Measurements from ENCODE around the gene SLC30A10.
"Not testable (repeated sequence)": the region's sequence is repeated elsewhere in the genome, so short reads cannot be mapped to it uniquely, and the experiment has no call there.

DNA sequence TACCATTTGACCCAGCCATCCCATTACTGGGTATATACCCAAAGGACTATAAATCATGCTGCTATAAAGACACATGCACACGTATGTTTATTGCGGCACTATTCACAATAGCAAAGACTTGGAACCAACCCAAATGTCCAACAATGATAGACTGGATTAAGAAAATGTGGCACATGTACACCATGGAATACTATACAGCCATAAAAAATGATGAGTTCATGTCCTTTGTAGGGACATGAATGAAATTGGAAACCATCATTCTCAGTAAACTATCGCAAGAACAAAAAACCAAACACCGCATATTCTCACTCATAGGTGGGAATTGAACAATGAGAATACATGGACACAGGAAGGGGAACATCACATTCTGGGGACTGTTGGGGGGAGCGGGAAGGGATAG is 20.9 kb upstream of the SLC30A10 start:
- not testable (repeated sequence) for TF ChIP-seq POLR2AphosphoS5, EP300, POLR2A (IDR thresholded peaks at IDR 0.05)
- TF ChIP-seq, protein P1, sequence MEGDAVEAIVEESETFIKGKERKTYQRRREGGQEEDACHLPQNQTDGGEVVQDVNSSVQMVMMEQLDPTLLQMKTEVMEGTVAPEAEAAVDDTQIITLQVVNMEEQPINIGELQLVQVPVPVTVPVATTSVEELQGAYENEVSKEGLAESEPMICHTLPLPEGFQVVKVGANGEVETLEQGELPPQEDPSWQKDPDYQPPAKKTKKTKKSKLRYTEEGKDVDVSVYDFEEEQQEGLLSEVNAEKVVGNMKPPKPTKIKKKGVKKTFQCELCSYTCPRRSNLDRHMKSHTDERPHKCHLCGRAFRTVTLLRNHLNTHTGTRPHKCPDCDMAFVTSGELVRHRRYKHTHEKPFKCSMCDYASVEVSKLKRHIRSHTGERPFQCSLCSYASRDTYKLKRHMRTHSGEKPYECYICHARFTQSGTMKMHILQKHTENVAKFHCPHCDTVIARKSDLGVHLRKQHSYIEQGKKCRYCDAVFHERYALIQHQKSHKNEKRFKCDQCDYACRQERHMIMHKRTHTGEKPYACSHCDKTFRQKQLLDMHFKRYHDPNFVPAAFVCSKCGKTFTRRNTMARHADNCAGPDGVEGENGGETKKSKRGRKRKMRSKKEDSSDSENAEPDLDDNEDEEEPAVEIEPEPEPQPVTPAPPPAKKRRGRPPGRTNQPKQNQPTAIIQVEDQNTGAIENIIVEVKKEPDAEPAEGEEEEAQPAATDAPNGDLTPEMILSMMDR (IDR thresholded peaks at IDR 0.05), result not testable (repeated sequence)

Data from upper lobe of left lung (tissue), 4 donors.